Peyer's patch (tissue), 4 donors: ENCODE data around the gene ZBTB20.

Experiments used
- CTCF ChIP-seq, 6 experiments: fragments of 450-650 bp in 4 of 6; fragments of 200-600 bp in 2 of 6; sonication (generic) in 1 of 6; IDR thresholded peaks; one replicate each; pipeline ENCODE4 v1.5.1; 2017 to 2019; ENCODE audit warnings: antibody characterized with exemption in 6 of 6, mild to moderate bottlenecking in 3 of 6, moderate library complexity in 1 of 6
- POLR2A ChIP-seq, 2 donors: fragments of 450-650 bp; IDR thresholded peaks; one replicate each; pipeline ENCODE4 v1.5.1; 2017; ENCODE audit warnings: antibody characterized with exemption in 2 of 2, mild to moderate bottlenecking in 2 of 2, moderate library complexity in 2 of 2

- TF ChIP-seq POLR2A (IDR thresholded peaks at IDR 0.05) (no peak), CTCF (IDR thresholded peaks at IDR 0.05) (no peak)
These were observed 323.1 kb downstream of the ZBTB20 start for GRCh38 chr3:114824014-114824413.
